K562 (cell line): ENCODE measurements around the gene SHISA8. TPM values are rescaled to one million over a fixed set of nuclear protein-coding genes. Genes with fewer than 3 reads are reported as not detected.

Experiments used
- ATAC-seq: fragments of 200-7000 bp; cut with Tn5 transposase; 3 replicates; pipeline ENCODE4 v1.9.1; 2020; ENCODE audit warnings: moderate library complexity
- BruUV-seq: library from RNA; stranded (reverse); fragments of 400-500 nt; replicated peaks from 2 replicates; lab custom pipeline; 2021; lab: Mats Ljungman, UMichigan
- CTCF ChIA-PET: fragments of 300-600 bp; formaldehyde crosslinking; extraction: SDS; loops from one replicate; lab custom pipeline; 2021; ENCODE audit warnings: low intra/inter-chr PET ratio; lab: Yijun Ruan, JAX
- POLR2A ChIA-PET: fragments of 300-600, 350-650 bp; sonication (Branson Sonifier 250); formaldehyde crosslinking; extraction: SDS; loops from one replicate; lab custom pipeline; 2021; ENCODE audit warnings: antibody characterized with exemption, inconsistent platforms; lab: Yijun Ruan, JAX
- DNase-seq, 4 experiments: peaks; one replicate each; pipeline versions ENCODE4 v3.0.0 to v3.0.0-alpha.2; 2011 to 2018; ENCODE audit warnings: low spot score in 3 of 4, mixed read lengths in 3 of 4; ENCODE audit errors: extremely low read depth in 1 of 4
- FAIRE-seq: peaks from 2 replicates; lab custom pipeline; 2011; peaks lifted over from hg19 to GRCh38; lab: Jason Lieb, UNC
- H2AFZ ChIP-seq: 2 replicates; pipeline ENCODE4 v1.6.0; 2011; ENCODE audit warnings: low read depth, low read length, control low read depth, inconsistent platforms
- H3K27ac ChIP-seq: fragments of 200-600 bp; 3 replicates; pipeline ENCODE4 v1.8.0; 2011; ENCODE audit warnings: low read depth, mild to moderate bottlenecking, control low read depth, inconsistent platforms, low read length, moderate library complexity, mixed read lengths; ENCODE audit errors: extremely low read depth
- H3K27me3 ChIP-seq, 2 experiments: fragments of 300-600 bp in 1 of 2; 2 replicates in 1 of 2; 3 replicates in 1 of 2; pipeline versions ENCODE4 v1.6.0 to v1.8.0; 2011; ENCODE audit warnings: inconsistent platforms in 2 of 2, low read length in 2 of 2, mild to moderate bottlenecking in 1 of 2, mixed read lengths in 1 of 2, moderate library complexity in 1 of 2; ENCODE audit not compliant: control insufficient read depth in 2 of 2, insufficient read depth in 2 of 2
- H3K36me3 ChIP-seq: fragments of 300-600 bp; 3 replicates; pipeline ENCODE4 v1.8.0; 2011; ENCODE audit warnings: mild to moderate bottlenecking, low read length, inconsistent platforms; ENCODE audit not compliant: control insufficient read depth, insufficient read depth
- H3K4me1 ChIP-seq, 2 experiments: fragments of 200-600 bp in 1 of 2; replicated peaks in 1 of 2; 2 replicates in 1 of 2; 3 replicates in 1 of 2; pipeline versions ENCODE4 v1.5.1 to v1.8.0; 2011; ENCODE audit warnings: inconsistent platforms in 2 of 2, low read length in 2 of 2, mild to moderate bottlenecking in 1 of 2, mixed read lengths in 1 of 2, moderate library complexity in 1 of 2; ENCODE audit not compliant: control insufficient read depth in 2 of 2, insufficient read depth in 2 of 2
- H3K4me2 ChIP-seq: 2 replicates; pipeline ENCODE4 v1.6.1; 2011; ENCODE audit warnings: low read length, control low read depth, inconsistent platforms, mixed read lengths; ENCODE audit not compliant: insufficient read depth
- H3K4me3 ChIP-seq: fragments of 200-600 bp; sonication (generic), shearing (Covaris generic); 2 replicates; pipeline ENCODE4 v1.5.1; 2016; ENCODE audit warnings: control low read depth, inconsistent platforms
- H3K79me2 ChIP-seq: fragments of 200-600 bp; 3 replicates; pipeline ENCODE4 v1.8.0; 2011; ENCODE audit warnings: low read length, inconsistent platforms; ENCODE audit not compliant: control insufficient read depth, insufficient read depth
- H3K9ac ChIP-seq, 2 experiments: 2 replicates each; pipeline versions ENCODE4 v1.6.0 to v1.6.1; 2011; ENCODE audit warnings: low read depth in 2 of 2, low read length in 2 of 2, control low read depth in 1 of 2, inconsistent platforms in 1 of 2, mild to moderate bottlenecking in 1 of 2, mixed read lengths in 1 of 2; ENCODE audit not compliant: insufficient read depth in 1 of 2
- H3K9me1 ChIP-seq: one replicate; pipeline ENCODE4 v1.6.0; 2011; ENCODE audit warnings: inconsistent platforms, mild to moderate bottlenecking, low read length, moderate library complexity; ENCODE audit not compliant: control insufficient read depth, insufficient read depth
- H3K9me3 ChIP-seq: replicated peaks from 2 replicates; pipeline ENCODE4 v1.5.1; 2011; ENCODE audit warnings: low read depth, low read length, inconsistent platforms; ENCODE audit not compliant: control insufficient read depth, insufficient read depth
- H4K20me1 ChIP-seq: replicated peaks from 2 replicates; pipeline ENCODE4 v1.6.1; 2011; ENCODE audit warnings: low read length, inconsistent platforms, mixed read lengths; ENCODE audit not compliant: control insufficient read depth, insufficient read depth
- HMGN3 ChIP-seq: IDR thresholded peaks from 2 replicates; pipeline ENCODE4 v1.6.1; 2011; ENCODE audit warnings: borderline replicate concordance, low read depth, mild to moderate bottlenecking, mixed read lengths, low read length; ENCODE audit not compliant: insufficient read length; ENCODE audit errors: extremely low read depth
- POLR2G ChIP-seq: fragments of 200-400 bp; formaldehyde crosslinking; IDR thresholded peaks from 2 replicates; pipeline ENCODE4 v1.6.1; 2017; ENCODE audit warnings: low read depth, mild to moderate bottlenecking, antibody characterized with exemption, low read length, moderate library complexity
- WGBS: fragments of 100-300 bp; shearing (Covaris generic); methylation state at CpG from one replicate; pipeline ENCODE4 v1.1.6; 2016; ENCODE audit warnings: low coverage, mixed read lengths; ENCODE audit not compliant: insufficient coverage; ENCODE audit errors: missing lambda C conversion rate; 5-methylcytosine and 5-hydroxymethylcytosine counted together
- in situ Hi-C: fragments of 300-500 bp; cut with MboI; formaldehyde crosslinking; loops from 4 replicates; pipeline ENCODE4 v1.15.0; 2018; ENCODE audit warnings: inconsistent platforms, mixed read lengths
- intact Hi-C: fragments of 100-400 bp; cut with micrococcal nuclease; formaldehyde crosslinking; loops from 2 replicates; pipeline ENCODE4 v1.14.2; 2022
- polyA plus RNA-seq, 8 experiments: library from polyadenylated mRNA; depleted of rRNA in 4 of 8; stranded (reverse) in 5 of 8; unstranded in 3 of 8; fragments of >200 nt; fragmentation: Nextera tagmentation in 2 of 8; fragmentation: Illumina TruSeq in 1 of 8; extraction: Ambion mirVana in 2 of 8; extraction: Trizol in 1 of 8; gene quantifications; 2 replicates each; pipeline versions ENCODE4 v1.2.1 to v1.2.3, GENCODE V29; 2011 to 2014; ENCODE audit warnings: inconsistent platforms in 1 of 8, missing spikeins in 1 of 8
- total RNA-seq, 7 experiments: library from RNA; depleted of rRNA in 6 of 7; stranded (reverse); fragments of >200 nt in 6 of 7; fragmentation: Illumina TruSeq in 2 of 7; extraction: Trizol in 2 of 7; gene quantifications; 2 replicates each; pipeline versions ENCODE4 v1.2.1 to v1.2.3, GENCODE V29; 2011 to 2021; ENCODE audit warnings: low replicate concordance in 1 of 7
- TF ChIP-seq, protein P1 (sequence below): fragments of 250-450 bp; sonication (Bioruptor Pico); IDR thresholded peaks from 2 replicates; pipeline ENCODE4 v1.8.0; 2022; ENCODE audit warnings: moderate library complexity, mild to moderate bottlenecking, inconsistent platforms

The SHISA8 gene
- total and polyA plus RNA-seq, 9 of the 15 experiments (the other 6 are each of a cell fraction or from before 2014, with no cell fraction given) = 0.07 to 3.3 (median 1.1) TPM; not detected in 4

- 81% methylated on average over 3 of the region's 5 CpGs for WGBS
- ATAC-seq (no peak; the same call in 2 of the 3 replicates), DNase-seq (no peak), FAIRE-seq (no peak)
- intact Hi-C loops (no loop called here), in situ Hi-C loops (no loop called here)
- no peak overlapping the region for H3K27ac ChIP-seq
- H3K27me3 ChIP-seq = no peaks in the 10 kb centered on the region
- POLR2A ChIA-PET = interaction anchor here (1.1 to 1.5 kb wide), 2 partner anchors 12 to 32 kb away, joined by 3 to 5 read pairs; no protein-coding TSS in a partner anchor
- no peak overlapping the region for H3K9ac ChIP-seq
- TF ChIP-seq, protein P1, sequence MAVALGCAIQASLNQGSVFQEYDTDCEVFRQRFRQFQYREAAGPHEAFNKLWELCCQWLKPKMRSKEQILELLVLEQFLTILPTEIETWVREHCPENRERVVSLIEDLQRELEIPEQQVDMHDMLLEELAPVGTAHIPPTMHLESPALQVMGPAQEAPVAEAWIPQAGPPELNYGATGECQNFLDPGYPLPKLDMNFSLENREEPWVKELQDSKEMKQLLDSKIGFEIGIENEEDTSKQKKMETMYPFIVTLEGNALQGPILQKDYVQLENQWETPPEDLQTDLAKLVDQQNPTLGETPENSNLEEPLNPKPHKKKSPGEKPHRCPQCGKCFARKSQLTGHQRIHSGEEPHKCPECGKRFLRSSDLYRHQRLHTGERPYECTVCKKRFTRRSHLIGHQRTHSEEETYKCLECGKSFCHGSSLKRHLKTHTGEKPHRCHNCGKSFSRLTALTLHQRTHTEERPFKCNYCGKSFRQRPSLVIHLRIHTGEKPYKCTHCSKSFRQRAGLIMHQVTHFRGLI = no peak
- TF ChIP-seq HMGN3 (peak; percentile 7), POLR2G (0 out of 2 replicates have a peak, but pooled peaks have one; percentile 17)
- no peak overlapping the region for H3K4me3 ChIP-seq
- peaks cover 0 to 14% of the 10 kb centered on the region in 2 experiments; a peak in 1 of 5 replicates for H3K4me1 ChIP-seq
- H3K36me3 ChIP-seq = peaks cover 49% of the 10 kb centered on the region; the same call in 2 of the 3 replicates
- H3K9me3 ChIP-seq = no peaks in the 10 kb centered on the region
- BruUV-seq = TSS peak; percentile 64
- H3K9me1 ChIP-seq = no peaks in the 10 kb centered on the region
- H3K79me2 ChIP-seq = no peaks in the 10 kb centered on the region
- no peak overlapping the region for H2AFZ ChIP-seq
- no peak overlapping the region for H3K4me2 ChIP-seq
- 0 out of 2 replicates have a peak, but pooled peaks cover 7% of the 10 kb centered on the region for H4K20me1 ChIP-seq
- CTCF ChIA-PET = no interaction called here
Measured at GRCh38 chr22:41906822-41907221, 8.1 kb downstream of the SHISA8 start.
